Body of pancreas (tissue), 4 donors: ENCODE measurements around the gene SOX12. TPM values are rescaled to one million over a fixed set of nuclear protein-coding genes. Genes with fewer than 3 reads are reported as not detected.

Experiments used
- ATAC-seq: fragments of 150-250 bp; one replicate; pipeline ENCODE4 v1.9.1; 2016
- DNase-seq, 4 donors: peaks; one replicate each; pipeline ENCODE4 v3.0.0-alpha.2; 2019
- H3K27ac ChIP-seq, 4 donors: fragments of 200-600 bp; sonication (generic); 1 replicate in 3 of 4; 2 replicates in 1 of 4; pipeline versions ENCODE4 v1.5.1 to v1.6.1; 2016 to 2019; ENCODE audit warnings: mild to moderate bottlenecking in 1 of 4, mixed read lengths in 1 of 4, moderate library complexity in 1 of 4
- H3K27me3 ChIP-seq, 2 donors: fragments of 200-600 bp; sonication (generic); one replicate each; pipeline ENCODE4 v1.6.0; 2016; ENCODE audit warnings: mild to moderate bottlenecking in 1 of 2
- H3K36me3 ChIP-seq, 2 donors: fragments of 200-600 bp; sonication (generic); replicated peaks in 1 of 2; 2 replicates each; pipeline ENCODE4 v1.5.1; 2016; ENCODE audit warnings: low read depth in 2 of 2; ENCODE audit not compliant: insufficient read depth in 1 of 2
- H3K4me1 ChIP-seq: fragments of 200-600 bp; sonication (generic); one replicate; pipeline ENCODE4 v1.6.0; 2016
- H3K4me3 ChIP-seq, 2 donors: fragments of 200-600 bp; sonication (generic); 1 replicate in 1 of 2; 2 replicates in 1 of 2; pipeline ENCODE4 v1.5.1; 2016 to 2019
- H3K9me3 ChIP-seq, 3 donors: fragments of 200-600 bp; sonication (generic); 1 replicate in 2 of 3; 2 replicates in 1 of 3; pipeline ENCODE4 v1.5.1; 2016
- CTCF ChIP-seq, 7 experiments: fragments of 450-650 bp in 4 of 7; fragments of 200-600 bp in 3 of 7; sonication (generic) in 3 of 7; IDR thresholded peaks; one replicate each; pipeline ENCODE4 v1.5.1; 2016 to 2019; ENCODE audit warnings: antibody characterized with exemption in 7 of 7
- POLR2A ChIP-seq, 3 donors: fragments of 450-650 bp; IDR thresholded peaks; one replicate each; pipeline ENCODE4 v1.6.1; 2016; ENCODE audit warnings: antibody characterized with exemption in 3 of 3, mild to moderate bottlenecking in 2 of 3
- WGBS, 2 donors: methylation state at CpG; one replicate each; pipeline ENCODE4 v1.1.5; 2017; 5-methylcytosine and 5-hydroxymethylcytosine counted together
- intact Hi-C: fragments of 100-400 bp; cut with DNase I; formaldehyde crosslinking; loops from one replicate; pipeline ENCODE4 v1.15.1; 2023
- total RNA-seq, 2 donors: library from RNA; depleted of rRNA; stranded (reverse); fragments of >200 nt; gene quantifications; one replicate each; pipeline ENCODE4 v1.1.0, GENCODE V29; 2016

Gene SOX12
- total RNA-seq, 2 donors from 2014 or later, result 6.2 to 17.1 TPM

GRCh38 chr20:364905-365794 lies 39.8 kb downstream of the SOX12 start:
- intact Hi-C loops, result no loop called here
- Histone ChIP-seq H3K36me3 (no peaks in the 10 kb centered on the region), H3K9me3 (no peaks in the 10 kb centered on the region), H3K4me3 (no peak overlapping the region), H3K27ac (peak overlapping the region in 3 of 4 donors; percentile 58 to 78 (median 68)), H3K27me3 (no peaks in the 10 kb centered on the region), H3K4me1 (peaks cover 33% of the 10 kb centered on the region)
- DNase-seq, result no peak
- WGBS, 2 donors, result 75 to 80% methylated on average over 9 of the region's 9 CpGs
- TF ChIP-seq CTCF (IDR thresholded peaks at IDR 0.05), result no peak
- no peak for TF ChIP-seq POLR2A (IDR thresholded peaks at IDR 0.05)
- no peak for ATAC-seq

- Histone ChIP-seq H3K27ac (peak overlapping the region in 3 of 4 donors; percentile 58 to 78 (median 68)), H3K36me3 (no peaks in the 10 kb centered on the region), H3K9me3 (no peaks in the 10 kb centered on the region), H3K4me3 (no peak overlapping the region), H3K4me1 (peaks cover 44% of the 10 kb centered on the region), H3K27me3 (no peaks in the 10 kb centered on the region)
- 49 to 57% methylated on average over 7 of the region's 7 CpGs for WGBS, 2 donors
- peak; percentile 56 for ATAC-seq
- peak in 1 of 4 donors; percentile 62 for DNase-seq
- TF ChIP-seq CTCF (IDR thresholded peaks at IDR 0.05) (no peak), POLR2A (IDR thresholded peaks at IDR 0.05) (no peak)
- intact Hi-C loops, result no loop called here
Measured at GRCh38 chr20:366041-366718, 40.8 kb downstream of the SOX12 start.

GRCh38 chr20:366719-367485 lies 41.5 kb downstream of the SOX12 start:
- no peak for TF ChIP-seq POLR2A (IDR thresholded peaks at IDR 0.05)
- no peak for TF ChIP-seq CTCF (IDR thresholded peaks at IDR 0.05)
- Histone ChIP-seq H3K27ac (peak overlapping the region in 3 of 4 donors; percentile 58 to 78 (median 68)), H3K4me1 (peaks cover 51% of the 10 kb centered on the region), H3K9me3 (no peaks in the 10 kb centered on the region), H3K27me3 (no peaks in the 10 kb centered on the region), H3K36me3 (no peaks in the 10 kb centered on the region), H3K4me3 (no peak overlapping the region)
- no peak for DNase-seq
- no peak for ATAC-seq
- WGBS, 2 donors, result 81% methylated on average over 13 of the region's 13 CpGs
- intact Hi-C loops, result no loop called here

- no peak for TF ChIP-seq CTCF (IDR thresholded peaks at IDR 0.05)
- TF ChIP-seq POLR2A (IDR thresholded peaks at IDR 0.05), result no peak
- Histone ChIP-seq H3K27ac (peak overlapping the region in 3 of 4 donors; percentile 49 to 78 (median 68)), H3K4me3 (no peak overlapping the region), H3K4me1 (peaks cover 53% of the 10 kb centered on the region), H3K27me3 (no peaks in the 10 kb centered on the region), H3K36me3 (no peaks in the 10 kb centered on the region), H3K9me3 (no peaks in the 10 kb centered on the region)
- intact Hi-C loops, result no loop called here
- no peak for ATAC-seq
- WGBS, 2 donors, result 80 to 92% methylated on average over 6 to 8 of the region's 8 CpGs
- no peak for DNase-seq
Measured at GRCh38 chr20:367486-367887, 42.1 kb downstream of the SOX12 start.
